Glomerular endothelial cell (primary cell): ENCODE measurements around the gene PSMB11. TPM values are rescaled to one million over a fixed set of nuclear protein-coding genes. Genes with fewer than 3 reads are reported as not detected.
"Not testable (repeated sequence)": the region's sequence is repeated elsewhere in the genome, so short reads cannot be mapped to it uniquely, and the experiment has no call there.

Experiments used
- DNase-seq: peaks from one replicate; pipeline ENCODE4 v3.0.0-alpha.2; 2011; ENCODE audit warnings: low read depth, low spot score; ENCODE audit errors: extremely low read depth
- total RNA-seq: library from RNA; depleted of rRNA; stranded (reverse); fragments of >200 nt; gene quantifications from 2 replicates; pipeline ENCODE4 v1.2.3, GENCODE V29; 2015

The PSMB11 gene
- total RNA-seq, 1 donor from 2014 or later, result not detected

DNA sequence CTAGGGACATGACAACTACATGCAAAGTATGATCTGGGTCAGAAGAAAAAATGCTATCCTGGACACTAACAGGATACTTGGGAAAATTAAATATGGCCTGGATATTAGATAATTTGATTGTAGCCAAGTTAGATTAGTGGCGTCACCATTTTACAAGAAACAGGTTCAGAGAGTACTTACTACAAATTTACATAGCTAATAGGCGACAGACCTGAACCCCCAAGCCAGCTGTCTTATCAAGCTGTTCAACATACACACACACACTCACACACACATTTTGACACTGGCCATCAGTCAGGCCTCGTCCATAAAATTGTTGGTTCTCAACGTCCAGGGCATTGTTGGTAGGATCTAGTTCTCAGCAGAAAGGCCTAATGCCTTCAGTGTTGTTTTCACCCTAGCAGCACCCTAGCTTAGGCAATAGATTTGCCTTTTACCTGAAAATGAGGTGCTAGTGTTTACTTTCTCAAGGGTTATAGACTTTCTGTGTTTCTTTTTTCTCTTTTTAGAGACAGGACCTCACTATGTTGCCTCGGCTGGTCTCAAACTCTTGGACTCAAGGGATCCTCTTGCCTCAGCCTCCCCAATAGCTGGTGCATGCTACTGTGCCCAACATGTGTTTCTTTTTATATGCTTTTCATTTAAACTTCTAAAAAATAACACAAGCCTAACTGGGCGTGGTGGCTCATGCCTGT, 28.8 kb upstream of the PSMB11 start:
- no peak for DNase-seq

DNA sequence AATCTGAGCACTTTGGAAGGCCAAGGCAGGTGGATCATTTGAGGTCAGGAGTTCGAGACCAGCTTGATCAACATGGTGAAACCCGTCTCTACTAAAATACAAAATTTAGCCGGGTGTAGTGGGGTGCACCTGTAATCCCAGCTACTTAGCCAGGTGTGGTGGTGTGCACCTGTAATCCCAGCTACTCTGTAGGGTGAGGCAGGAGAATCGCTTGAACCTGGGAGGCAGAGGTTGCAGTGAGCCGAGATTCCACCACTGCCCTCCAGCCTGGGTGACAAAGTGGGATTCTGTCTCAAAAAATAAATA, 28.3 kb upstream of the PSMB11 start:
- DNase-seq, result not testable (repeated sequence)

DNA sequence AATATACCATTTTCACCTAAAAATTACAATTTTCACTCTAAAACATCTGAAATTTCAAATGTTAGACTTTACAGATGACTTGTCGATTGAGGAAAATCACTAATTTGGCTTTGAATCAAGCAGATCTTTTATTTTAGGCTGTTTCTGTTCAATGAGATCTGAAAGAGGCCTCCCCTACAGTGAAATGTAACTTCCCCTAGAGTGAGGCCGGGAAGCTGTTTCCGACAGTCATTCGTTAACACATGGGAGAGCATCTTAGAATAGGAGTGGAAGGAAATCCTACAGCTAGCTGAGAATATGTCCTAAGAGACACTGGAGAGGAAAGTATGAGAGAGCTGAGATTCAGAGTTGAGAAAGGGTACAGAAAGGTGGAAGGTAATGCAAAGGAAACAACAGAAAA, 26.4 kb upstream of the PSMB11 start:
- no peak for DNase-seq

DNA sequence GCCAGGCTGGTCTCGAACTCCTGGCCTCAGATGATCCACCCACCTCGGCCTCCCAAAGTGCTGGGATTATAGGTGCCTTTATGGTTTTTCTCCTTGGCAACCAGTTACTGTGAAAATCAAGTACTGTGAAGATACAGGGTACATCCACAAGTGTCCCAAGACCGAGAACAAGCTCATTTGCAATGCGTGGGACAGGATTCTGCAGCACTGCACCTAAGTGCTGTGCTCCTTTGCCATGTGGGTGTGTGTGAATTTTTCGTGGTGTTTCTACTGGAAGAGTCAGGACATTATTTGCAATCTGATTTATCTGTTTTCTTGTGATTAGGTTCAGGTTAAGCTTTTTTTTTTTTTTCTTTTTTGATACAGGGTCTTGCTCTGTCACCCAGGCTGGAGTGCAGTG, 24.9 kb upstream of the PSMB11 start:
- no peak for DNase-seq

DNA sequence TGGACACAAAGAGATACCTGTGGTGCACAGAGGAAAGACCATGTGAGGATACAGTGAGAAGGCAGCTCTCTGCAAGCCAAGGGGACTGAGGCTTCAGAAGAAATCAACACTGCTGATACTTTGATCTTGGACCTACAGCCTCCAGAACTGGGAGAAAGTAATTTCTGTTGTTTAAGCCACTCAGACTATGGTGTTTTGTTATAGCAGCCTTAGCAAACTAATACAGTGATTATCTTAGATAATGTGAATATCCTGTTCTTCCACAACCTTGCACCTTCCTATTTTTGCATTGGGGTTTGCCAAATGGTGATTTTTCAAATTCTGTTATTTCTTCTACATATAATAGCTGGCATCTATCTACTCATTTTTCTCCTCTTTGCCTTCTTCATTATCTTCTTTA, 23.9 kb upstream of the PSMB11 start:
- no peak for DNase-seq

DNA sequence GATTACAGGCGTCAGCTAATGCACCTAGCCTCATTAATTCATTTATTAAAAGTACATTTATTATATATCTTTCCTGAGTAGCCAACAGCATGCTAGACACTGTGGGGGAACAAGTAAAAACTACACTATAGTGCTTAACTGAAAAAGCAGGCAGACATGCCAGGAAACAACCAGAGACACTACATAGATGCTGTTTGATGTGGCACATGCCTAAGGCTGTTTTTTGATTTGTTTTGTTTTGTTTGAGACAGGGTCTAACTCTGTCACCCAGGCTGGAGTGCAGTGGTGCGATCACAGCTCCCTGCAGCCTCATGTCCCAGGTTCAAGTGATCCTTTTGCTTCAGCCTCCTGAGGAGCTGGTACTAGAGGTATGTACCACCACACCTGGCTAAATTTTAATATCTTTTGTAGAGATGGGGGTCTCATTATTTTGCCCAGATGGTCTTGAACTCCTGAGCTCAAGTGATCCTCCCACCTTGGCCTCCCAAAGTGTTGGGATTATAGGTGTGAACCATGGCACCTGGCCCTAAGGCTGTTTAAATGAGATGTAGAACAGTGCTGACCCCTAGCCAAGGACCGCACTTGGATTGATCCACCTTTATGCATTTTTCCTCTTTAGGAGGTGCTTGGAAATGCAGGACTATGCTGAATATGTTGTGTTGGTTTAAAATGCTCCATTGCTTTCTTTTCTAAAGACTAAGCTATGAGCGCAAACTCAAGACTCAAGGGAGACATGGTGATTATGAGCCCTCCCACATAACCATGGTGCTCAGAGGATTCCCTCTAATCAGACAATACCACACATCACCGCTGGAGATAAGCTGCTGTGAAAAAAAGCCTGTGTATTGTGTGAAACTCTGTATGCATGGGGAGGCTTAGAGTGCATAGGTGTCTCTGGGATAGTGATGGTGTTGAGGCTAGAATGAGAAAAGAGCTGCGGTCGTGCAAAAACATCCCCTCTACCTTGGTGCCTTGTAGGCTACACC, 21.6 kb upstream of the PSMB11 start:
- no peak for DNase-seq

DNA sequence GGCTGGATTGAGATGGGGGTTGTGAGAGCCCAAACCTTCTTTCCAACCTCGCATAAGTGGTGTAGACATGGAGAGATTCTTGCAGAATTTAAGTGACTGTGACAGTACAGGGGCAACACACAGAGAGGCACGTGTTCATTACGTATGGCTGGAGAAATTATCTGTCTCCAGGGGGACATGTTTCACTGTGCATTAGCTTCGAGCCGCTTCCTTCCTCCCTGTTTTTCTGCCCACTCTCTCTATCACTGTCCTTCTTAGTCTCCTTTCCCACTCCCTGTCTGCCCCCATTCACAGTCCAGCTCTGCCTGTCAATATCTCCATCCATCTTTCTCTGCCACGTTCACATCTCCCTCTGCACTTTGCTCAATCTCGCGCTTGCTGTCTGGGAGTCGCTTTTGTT, 20.6 kb upstream of the PSMB11 start:
- no peak for DNase-seq

DNA sequence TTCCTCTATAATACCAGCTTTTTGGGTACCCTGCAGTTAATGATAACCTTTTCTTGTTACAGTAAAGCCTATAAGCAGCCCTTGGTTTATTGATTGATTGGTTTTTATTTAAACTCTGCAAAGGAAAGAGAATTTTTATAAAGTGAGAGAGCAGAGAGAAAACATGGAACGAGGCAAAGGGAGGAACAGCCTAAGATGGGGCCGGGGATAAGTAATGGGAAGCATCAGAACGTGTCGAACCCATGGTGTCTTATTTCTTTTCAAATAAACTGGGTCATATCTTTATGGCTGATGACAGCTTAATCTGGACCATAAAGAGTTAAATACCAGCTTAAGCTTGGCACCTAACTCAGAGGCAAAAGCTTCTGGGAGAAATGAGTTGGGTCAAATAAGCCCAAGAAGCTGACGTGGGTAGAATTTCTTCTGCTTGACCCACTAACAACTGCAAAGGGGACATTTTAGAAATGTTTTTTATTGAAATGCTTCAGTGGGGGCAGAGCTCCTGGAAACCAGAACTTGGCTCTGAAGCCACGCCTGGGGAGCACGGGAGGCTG, 20.0 kb upstream of the PSMB11 start:
- DNase-seq, result no peak

DNA sequence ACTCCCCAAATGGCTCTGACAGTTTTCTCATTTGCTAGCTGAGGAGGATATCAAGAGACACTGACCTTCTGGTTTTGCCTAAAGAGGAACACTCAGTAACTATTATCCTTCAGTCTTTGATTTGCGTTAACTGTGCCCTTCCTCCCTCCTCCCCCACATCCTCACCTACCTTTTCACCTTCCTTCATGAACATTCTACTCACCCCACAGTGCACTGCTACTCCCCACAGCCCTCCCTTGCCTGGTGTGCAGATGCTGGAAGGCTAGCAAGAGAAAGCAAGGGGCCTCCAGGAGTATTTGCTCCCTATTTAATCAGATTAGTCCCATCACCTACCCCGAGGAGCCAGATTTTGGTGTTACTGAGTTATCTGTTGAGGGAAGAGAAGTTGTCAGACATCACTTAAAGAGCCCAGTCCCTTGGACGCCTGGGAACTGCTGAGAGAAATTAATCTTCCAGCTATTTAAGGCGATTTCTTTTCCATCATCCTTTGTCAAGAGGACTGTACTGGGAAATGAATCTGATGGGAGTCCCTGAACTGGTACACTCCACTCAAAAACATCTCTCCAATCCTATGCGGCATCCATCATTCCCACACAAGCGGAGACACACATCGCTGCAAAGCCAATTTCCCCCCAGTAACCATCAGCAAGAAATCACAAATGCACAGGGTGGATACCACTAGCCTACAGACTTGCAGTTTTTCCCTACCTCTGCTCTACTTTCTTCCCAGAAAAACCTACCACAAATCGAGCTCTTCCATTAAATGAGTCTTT, 18.8 kb upstream of the PSMB11 start:
- no peak for DNase-seq

DNA sequence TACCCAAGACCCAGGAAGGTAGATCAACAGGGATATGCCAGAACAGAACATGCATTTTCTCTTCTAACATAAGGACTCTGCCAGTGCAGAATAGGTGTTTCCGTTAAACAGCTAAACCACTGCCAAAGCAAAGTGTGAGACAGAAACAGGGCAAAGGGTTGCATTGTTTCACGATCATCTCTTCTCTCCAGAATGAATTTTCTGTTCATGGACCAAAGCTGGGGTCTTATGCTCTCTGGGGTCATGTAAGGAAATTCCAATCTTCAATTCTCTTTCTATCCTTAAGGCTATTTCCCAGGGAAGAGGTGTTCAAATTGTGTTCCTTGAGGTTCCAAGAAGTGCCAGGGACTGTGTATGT, 18.2 kb upstream of the PSMB11 start:
- DNase-seq, result no peak

DNA sequence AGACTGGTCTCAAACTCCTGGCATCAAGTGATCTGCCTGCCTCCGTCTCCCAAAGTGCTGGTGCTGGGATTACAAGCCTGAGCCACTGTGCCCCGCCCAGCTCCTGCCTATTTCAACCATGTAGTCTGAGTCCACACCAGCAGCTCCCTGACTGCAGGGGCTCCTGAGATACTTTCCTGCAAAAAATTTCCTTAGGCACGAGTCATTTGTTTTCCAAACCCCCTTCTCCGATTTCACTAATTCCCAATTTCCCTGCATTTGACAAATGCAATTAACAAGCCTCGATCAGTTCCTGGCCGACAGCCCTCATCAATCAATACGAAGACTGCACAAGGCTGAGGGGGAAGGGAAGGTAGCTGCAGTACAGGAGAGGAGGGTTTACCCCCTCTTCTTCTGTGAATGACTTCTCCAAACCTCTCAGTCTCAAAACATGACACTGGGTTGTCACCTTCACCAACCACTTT, 17.4 kb upstream of the PSMB11 start:
- no peak for DNase-seq

DNA sequence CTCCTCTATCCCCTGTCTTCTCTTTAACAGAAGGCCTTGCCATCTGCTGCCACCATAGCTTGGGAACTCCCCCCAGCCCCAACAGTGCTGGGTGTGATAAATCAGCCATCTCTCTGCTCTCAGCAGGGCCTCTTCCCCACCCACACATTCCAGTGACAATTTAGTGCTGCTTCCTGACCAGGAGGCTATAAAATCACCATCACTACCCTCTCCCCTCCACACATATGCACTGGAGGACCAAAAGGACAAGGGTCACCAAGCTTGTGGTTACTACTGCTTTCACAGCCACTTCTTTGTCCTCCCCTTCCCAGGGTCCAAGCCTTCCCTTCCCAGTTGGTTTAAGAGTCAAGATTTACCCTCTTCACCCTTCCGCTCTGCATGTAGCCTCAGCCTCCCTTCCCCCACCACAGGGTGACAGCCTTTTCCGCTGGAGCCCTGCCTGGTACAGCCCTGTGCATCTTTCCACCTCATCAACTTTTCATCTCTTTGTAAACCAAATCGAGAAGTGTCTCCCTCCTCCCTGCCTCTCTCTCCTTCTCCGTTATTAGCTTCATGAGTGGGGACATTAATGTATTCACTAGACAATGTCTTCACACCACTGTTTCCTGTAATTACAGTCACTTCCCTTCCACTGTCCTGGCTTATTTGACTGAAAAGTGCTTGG, 16.7 kb upstream of the PSMB11 start:
- DNase-seq, result no peak

DNA sequence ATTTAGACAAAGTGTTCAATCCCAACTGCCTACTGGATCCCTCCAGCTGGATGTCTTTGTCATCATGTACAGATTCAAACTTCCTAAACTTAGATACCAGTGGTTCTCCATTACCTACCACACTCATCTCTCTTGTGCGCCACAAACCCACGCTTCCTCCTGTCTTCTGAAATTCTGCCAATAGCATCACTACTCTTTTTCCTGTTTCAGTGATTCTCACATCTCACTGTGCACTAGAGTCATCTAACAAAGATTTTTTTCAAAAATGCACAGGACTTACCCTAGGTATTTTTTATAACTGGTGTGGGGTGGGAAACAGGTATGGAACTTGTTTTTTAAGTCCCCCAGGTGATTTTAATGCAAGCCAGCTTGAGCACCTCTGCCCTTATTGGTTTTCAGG, 13.2 kb upstream of the PSMB11 start:
- no peak for DNase-seq

DNA sequence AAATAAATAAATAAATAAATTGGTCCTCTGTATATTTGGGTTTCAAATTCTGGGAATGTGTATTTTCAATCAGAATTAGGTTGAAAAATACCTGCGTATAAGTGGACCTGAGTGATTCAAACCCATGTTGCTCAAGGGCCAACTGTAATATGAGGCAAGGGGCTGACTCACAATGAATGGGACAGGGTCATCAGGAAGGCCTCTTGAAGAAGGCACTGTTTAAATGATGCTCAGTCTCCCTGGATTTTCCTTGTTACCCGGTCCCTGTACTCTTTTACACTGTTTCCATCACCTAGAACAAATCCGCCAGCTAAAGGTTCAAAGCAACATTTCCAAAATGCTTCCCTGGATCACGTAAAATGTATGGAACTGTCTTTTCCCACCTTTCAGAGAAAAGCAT, 11.1 kb upstream of the PSMB11 start:
- no peak for DNase-seq

DNA sequence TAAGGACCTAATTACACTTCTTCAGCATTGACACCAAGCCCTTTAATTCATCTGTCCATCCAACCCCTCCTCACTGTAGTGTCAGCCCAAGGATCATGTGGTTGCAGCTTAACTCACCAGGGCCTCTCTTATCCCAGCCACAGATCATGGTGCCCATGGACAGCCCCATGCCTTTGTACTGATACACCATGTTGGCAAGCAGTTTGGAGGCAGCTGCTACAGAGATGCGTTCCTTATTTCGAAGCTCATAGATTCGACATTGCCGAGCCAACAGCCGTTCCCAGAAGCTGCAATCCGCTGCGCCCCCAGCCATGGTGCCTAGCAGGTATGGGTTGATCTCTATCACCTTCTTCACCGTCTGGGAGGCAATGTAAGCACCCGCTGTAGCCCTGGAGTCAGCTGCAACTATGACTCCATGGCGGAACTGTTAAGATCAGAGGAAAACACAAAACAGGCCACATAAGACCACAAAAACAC, 8.7 kb upstream of the PSMB11 start:
- DNase-seq, result no peak

DNA sequence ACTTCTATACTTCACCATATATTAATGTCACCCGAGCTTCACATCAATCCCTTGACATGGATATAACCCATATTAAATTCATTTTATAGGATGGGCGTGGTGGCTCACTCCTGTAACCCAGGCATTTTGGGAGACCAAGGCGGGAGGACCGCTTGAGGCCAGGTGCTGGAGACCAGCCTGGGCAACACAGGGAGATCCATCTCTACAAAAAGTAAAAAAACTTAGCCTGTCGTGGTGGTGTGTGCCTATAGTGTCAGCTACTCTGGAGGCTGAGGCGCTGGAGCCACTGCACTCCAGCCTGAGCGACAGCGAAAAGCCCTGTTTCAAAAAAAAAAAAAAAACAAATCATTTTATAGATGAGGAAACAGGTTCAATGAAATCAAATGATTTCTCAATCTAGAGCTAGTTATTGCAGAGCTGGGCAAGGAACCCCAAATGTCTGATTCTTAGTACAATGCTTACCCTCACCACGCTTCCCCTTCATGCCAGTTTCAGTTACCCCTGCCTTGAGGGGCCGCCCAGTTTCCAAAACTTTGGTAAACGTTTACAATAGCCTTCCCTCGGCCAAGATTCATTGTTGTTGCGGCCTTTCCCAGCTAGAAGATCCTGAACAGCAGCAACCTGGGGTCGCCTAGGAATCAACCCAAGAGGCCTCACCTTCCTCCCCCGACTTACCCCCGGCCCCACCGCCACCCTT, 8.1 kb upstream of the PSMB11 start:
- DNase-seq, result no peak

DNA sequence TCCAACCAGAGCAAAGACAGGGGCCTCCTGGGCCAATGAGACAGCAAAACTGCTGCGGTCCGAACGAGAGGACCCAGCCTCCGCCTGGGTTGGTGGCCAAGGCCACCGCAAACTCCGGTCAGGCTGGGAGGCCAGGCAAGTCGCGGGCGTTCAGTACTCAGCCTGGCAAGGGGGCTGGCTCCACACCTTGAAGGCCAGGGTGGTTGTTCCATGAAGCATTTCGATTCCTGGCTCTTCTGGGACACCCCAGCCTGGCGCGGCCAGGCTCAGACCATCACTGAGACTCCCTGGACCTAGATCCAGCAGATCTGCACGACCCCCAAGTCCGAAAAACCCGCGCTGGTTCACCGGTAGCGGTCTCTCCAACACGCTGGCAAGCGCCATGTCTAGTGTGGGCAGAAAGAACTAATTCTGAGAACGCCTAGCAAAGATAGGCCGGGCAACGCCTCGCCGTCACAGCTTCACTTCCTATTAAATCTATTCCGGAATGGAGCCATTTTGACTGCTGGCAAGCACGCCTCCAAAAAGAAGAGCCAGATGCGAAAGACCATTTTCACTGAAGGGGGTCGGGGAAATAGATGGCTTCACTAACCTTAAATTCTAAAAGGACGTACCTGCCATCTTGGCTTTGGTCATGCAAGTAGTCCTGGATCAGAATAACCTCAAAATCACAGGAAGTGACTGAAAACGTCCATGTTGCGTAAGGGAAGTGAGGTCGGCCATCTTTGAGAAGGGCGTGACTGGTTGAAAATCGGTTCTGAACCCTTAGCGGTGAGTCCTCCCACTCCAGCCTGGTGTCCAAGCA, 7.3 kb upstream of the PSMB11 start, which contains the start of gene PSMB5:
Gene PSMB5 (minus strand): TSS at position 403 of the 805 bp plus-strand sequence. CDS start 19 bp downstream, at position 384.
- DNase-seq, result peak; percentile 97

DNA sequence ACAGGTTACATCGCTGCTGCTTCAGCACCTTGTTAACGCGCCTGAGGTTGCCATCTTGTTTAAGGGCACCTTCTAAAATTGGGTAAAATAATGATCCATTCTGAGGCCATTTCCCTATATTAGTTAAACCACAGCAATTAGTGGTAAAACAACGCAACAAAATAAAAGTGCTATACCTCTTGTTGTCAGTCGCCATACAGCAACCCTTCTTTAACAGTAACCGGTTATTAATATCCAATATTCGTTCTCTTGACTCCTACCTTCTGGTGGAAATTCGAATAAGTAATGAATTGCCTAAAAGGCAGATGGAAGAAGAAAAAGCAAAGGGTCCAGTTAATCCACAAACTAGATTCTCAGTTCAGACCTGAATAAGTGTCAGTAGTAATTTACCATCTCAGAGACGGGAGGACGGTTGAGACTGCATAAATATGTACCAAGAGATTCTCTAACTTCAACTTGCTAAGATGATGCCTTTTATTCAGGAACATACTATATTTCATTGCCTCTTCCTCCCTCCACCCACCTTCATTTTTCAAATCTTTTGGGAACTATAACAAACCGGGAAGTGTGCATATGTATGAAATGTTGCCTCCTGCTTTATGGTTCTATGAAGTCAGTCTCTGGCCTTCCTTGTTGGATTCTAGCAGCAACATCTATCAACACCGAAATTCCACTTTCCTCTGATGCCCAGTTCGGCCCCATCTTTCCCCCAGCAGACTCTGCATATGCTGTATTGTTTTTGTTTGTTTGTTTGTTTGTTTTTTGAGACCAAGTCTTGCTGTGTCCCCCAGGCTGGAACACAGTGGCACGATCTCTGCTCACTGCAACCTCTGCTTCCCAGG, 6.5 kb upstream of the PSMB11 start:
- no peak for DNase-seq
